ENCODE measurements around the gene TP53I13.
A peak's percentile ranks its signal among the peaks of the same experiment; 100 is the strongest.

Gene TP53I13

DNA sequence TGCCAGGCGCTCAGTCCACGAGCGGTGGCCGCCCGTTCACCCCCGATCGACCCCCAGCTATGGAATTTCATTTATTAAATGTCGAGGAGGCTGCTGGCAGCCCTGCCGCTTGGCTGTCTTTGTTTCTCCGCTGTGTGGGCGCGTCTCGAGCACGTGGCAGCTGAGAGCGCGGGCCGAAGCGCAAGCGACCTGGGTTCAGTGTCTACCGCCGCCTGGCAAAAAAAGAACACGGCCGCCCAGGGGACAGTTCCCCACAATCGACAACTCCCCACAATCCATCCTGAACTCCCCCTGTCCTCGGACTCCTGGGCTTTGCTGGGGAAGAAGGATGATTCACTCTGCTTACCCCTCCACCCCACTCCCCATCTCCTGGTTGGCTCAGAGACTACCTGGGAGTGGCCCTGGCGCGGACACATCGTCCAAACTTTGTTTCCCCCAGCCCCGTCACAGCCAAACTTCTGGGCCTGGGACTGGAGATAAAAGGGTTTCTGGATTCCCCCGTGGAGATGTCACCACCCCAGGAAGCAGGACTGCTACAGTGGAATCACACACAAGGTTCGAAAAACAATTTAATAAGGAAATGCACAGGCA, 22.7 kb downstream of the TP53I13 start (continued):
- TF ChIP-seq ZNF76 (tag by site-specific recombination; IDR thresholded peaks at IDR 0.05; ENCODE audit: borderline replicate concordance, low read depth) (peak; percentile 18; the same call in 1 of the 2 replicates), KLF8 (tag by site-specific recombination; IDR thresholded peaks at IDR 0.05) (no peak; the same call in 1 of the 2 replicates), GLIS1 (tag by site-specific recombination; IDR thresholded peaks at IDR 0.05) (peak; percentile 43; the same call in 1 of the 2 replicates), ZNF2 (tag by site-specific recombination; IDR thresholded peaks at IDR 0.05) (no peak), ZNF621 (tag by site-specific recombination; IDR thresholded peaks at IDR 0.05) (no peak), ZNF610 (tag by site-specific recombination; IDR thresholded peaks at IDR 0.05; ENCODE audit: borderline replicate concordance) (no peak), KLF9 (tag by site-specific recombination; IDR thresholded peaks at IDR 0.05; ENCODE audit: low read depth) (peak; percentile 77), ZNF23 (tag by site-specific recombination; IDR thresholded peaks at IDR 0.05; ENCODE audit: borderline replicate concordance) (no peak), EGR2 (tag by site-specific recombination; IDR thresholded peaks at IDR 0.05; ENCODE audit: low read depth) (peak; percentile 69), TCF7L2 (IDR thresholded peaks at IDR 0.05; ENCODE audit: borderline replicate concordance, low read depth, low read length) (no peak), HOXC10 (CRISPR knock-in tag; IDR thresholded peaks at IDR 0.05) (no peak), ZNF146 (tag by site-specific recombination; IDR thresholded peaks at IDR 0.05) (0 out of 2 replicates have a peak, but pooled peaks have one; percentile 10), ZNF211 (tag by site-specific recombination; IDR thresholded peaks at IDR 0.05; ENCODE audit: low read depth) (no peak), ZNF658 (tag by site-specific recombination; IDR thresholded peaks at IDR 0.05) (no peak), ZNF350 (tag by site-specific recombination; IDR thresholded peaks at IDR 0.05) (no peak), YY2 (tag by site-specific recombination; IDR thresholded peaks at IDR 0.05) (no peak), ZNF112 (tag by site-specific recombination; IDR thresholded peaks at IDR 0.05) (no peak), RBAK (tag by site-specific recombination; IDR thresholded peaks at IDR 0.05) (no peak), ZNF175 (tag by site-specific recombination; IDR thresholded peaks at IDR 0.05) (no peak), ZNF324 (tag by site-specific recombination; IDR thresholded peaks at IDR 0.05) (no peak), GLI4 (tag by site-specific recombination; IDR thresholded peaks at IDR 0.05) (no peak), ZNF394 (tag by site-specific recombination; IDR thresholded peaks at IDR 0.05; ENCODE audit: borderline replicate concordance) (no peak), ZFP41 (tag by site-specific recombination; IDR thresholded peaks at IDR 0.05; ENCODE audit: borderline replicate concordance) (no peak), ZSCAN23 (tag by site-specific recombination; IDR thresholded peaks at IDR 0.05) (0 out of 2 replicates have a peak, but pooled peaks have one; percentile 16), ZXDB (tag by site-specific recombination; IDR thresholded peaks at IDR 0.05) (peak; percentile 49), MZF1 (tag by site-specific recombination; IDR thresholded peaks at IDR 0.05; ENCODE audit: borderline replicate concordance) (no peak), ZNF660 (tag by site-specific recombination; IDR thresholded peaks at IDR 0.05) (no peak), ZNF701 (tag by site-specific recombination; IDR thresholded peaks at IDR 0.05) (no peak), ZNF302 (tag by site-specific recombination; IDR thresholded peaks at IDR 0.05; ENCODE audit: low read depth) (no peak)
- TF ChIP-seq, protein P1, sequence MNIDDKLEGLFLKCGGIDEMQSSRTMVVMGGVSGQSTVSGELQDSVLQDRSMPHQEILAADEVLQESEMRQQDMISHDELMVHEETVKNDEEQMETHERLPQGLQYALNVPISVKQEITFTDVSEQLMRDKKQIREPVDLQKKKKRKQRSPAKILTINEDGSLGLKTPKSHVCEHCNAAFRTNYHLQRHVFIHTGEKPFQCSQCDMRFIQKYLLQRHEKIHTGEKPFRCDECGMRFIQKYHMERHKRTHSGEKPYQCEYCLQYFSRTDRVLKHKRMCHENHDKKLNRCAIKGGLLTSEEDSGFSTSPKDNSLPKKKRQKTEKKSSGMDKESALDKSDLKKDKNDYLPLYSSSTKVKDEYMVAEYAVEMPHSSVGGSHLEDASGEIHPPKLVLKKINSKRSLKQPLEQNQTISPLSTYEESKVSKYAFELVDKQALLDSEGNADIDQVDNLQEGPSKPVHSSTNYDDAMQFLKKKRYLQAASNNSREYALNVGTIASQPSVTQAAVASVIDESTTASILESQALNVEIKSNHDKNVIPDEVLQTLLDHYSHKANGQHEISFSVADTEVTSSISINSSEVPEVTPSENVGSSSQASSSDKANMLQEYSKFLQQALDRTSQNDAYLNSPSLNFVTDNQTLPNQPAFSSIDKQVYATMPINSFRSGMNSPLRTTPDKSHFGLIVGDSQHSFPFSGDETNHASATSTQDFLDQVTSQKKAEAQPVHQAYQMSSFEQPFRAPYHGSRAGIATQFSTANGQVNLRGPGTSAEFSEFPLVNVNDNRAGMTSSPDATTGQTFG (tag by site-specific recombination; IDR thresholded peaks at IDR 0.05; ENCODE audit: borderline replicate concordance) = no peak
- TF ChIP-seq, protein P2, sequence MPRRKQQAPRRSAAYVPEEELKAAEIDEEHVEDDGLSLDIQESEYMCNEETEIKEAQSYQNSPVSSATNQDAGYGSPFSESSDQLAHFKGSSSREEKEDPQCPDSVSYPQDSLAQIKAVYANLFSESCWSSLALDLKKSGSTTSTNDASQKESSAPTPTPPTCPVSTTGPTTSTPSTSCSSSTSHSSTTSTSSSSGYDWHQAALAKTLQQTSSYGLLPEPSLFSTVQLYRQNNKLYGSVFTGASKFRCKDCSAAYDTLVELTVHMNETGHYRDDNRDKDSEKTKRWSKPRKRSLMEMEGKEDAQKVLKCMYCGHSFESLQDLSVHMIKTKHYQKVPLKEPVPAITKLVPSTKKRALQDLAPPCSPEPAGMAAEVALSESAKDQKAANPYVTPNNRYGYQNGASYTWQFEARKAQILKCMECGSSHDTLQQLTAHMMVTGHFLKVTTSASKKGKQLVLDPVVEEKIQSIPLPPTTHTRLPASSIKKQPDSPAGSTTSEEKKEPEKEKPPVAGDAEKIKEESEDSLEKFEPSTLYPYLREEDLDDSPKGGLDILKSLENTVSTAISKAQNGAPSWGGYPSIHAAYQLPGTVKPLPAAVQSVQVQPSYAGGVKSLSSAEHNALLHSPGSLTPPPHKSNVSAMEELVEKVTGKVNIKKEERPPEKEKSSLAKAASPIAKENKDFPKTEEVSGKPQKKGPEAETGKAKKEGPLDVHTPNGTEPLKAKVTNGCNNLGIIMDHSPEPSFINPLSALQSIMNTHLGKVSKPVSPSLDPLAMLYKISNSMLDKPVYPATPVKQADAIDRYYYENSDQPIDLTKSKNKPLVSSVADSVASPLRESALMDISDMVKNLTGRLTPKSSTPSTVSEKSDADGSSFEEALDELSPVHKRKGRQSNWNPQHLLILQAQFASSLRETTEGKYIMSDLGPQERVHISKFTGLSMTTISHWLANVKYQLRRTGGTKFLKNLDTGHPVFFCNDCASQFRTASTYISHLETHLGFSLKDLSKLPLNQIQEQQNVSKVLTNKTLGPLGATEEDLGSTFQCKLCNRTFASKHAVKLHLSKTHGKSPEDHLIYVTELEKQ (tag by site-specific recombination; IDR thresholded peaks at IDR 0.05; ENCODE audit: borderline replicate concordance) = no peak
- TF ChIP-seq, protein P3, sequence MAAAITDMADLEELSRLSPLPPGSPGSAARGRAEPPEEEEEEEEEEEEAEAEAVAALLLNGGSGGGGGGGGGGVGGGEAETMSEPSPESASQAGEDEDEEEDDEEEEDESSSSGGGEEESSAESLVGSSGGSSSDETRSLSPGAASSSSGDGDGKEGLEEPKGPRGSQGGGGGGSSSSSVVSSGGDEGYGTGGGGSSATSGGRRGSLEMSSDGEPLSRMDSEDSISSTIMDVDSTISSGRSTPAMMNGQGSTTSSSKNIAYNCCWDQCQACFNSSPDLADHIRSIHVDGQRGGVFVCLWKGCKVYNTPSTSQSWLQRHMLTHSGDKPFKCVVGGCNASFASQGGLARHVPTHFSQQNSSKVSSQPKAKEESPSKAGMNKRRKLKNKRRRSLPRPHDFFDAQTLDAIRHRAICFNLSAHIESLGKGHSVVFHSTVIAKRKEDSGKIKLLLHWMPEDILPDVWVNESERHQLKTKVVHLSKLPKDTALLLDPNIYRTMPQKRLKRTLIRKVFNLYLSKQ (tag by site-specific recombination; IDR thresholded peaks at IDR 0.05; ENCODE audit: borderline replicate concordance) = no peak
- TF ChIP-seq, protein P4, sequence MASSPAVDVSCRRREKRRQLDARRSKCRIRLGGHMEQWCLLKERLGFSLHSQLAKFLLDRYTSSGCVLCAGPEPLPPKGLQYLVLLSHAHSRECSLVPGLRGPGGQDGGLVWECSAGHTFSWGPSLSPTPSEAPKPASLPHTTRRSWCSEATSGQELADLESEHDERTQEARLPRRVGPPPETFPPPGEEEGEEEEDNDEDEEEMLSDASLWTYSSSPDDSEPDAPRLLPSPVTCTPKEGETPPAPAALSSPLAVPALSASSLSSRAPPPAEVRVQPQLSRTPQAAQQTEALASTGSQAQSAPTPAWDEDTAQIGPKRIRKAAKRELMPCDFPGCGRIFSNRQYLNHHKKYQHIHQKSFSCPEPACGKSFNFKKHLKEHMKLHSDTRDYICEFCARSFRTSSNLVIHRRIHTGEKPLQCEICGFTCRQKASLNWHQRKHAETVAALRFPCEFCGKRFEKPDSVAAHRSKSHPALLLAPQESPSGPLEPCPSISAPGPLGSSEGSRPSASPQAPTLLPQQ (tag by site-specific recombination; IDR thresholded peaks at IDR 0.05) = no peak

All from HEK293 (cell line).